ENCODE measurements around the gene CANT1. TPM values are rescaled to one million over a fixed set of nuclear protein-coding genes. Genes with fewer than 3 reads are reported as not detected.

The CANT1 gene
- total and polyA plus RNA-seq, 9 of the 15 experiments (the other 6 are each of a cell fraction or from before 2014, with no cell fraction given) = 2.7 to 66.4 (median 22.5) TPM

DNA sequence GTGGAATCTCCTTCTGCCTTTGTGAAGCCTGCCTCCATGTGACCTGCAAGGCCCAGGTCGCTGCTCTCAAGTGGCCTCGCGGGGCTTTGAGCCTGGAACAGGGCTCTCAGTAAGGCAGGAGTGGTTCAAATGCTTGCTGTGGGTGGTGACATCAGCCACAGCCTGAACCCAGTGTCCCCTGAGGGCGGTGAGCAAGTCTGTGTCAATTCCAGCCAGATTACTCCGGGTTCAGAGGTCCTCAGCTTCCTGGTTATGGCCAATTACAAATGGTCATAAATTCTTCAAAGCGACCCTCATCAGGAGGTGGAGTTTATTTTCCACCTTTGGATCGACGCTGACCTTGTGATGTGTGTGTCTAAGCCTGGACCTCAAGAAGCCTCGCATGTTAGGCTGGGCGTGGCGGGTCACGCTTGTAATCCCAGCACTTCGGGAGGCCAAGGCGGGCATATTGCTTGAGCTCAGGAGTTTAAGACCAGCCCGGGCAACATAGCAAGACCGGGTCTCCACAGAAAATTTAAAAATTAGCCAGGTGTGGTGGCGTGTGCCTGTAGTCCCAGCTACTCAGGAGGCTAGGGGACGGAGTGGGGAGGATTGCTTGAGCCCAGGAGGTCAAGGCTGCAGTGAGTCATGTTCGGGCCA lies 47.1 kb downstream of the CANT1 start:
- Histone ChIP-seq H3K36me3 (ENCODE audit: control insufficient read depth, insufficient read depth, low read length) (no peaks in the 10 kb centered on the region), H3K4me2 (ENCODE audit: insufficient read depth, low read length) (no peak overlapping the region), H2AFZ (ENCODE audit: low read depth, low read length) (no peak overlapping the region), H3K9me1 (ENCODE audit: control insufficient read depth, insufficient read depth, low read length) (no peaks in the 10 kb centered on the region), H4K20me1 (replicated peaks; ENCODE audit: control insufficient read depth, insufficient read depth, low read length) (peaks cover 13% of the 10 kb centered on the region), H3K4me3 (no peak overlapping the region), H3K27me3 (ENCODE audit: control insufficient read depth in 2 of 2, insufficient read depth in 2 of 2, low read length in 2 of 2) (peaks cover 28 to 80% of the 10 kb centered on the region in 2 experiments; a peak in 4 of 5 replicates), H3K4me1 (replicated peaks in 1 of 2; ENCODE audit: control insufficient read depth in 2 of 2, insufficient read depth in 2 of 2, low read length in 2 of 2) (peaks cover 5 to 7% of the 10 kb centered on the region in 2 experiments; a peak in 4 of 5 replicates), H3K9me3 (replicated peaks; ENCODE audit: control insufficient read depth, insufficient read depth, low read depth, low read length) (no peaks in the 10 kb centered on the region), H3K79me2 (ENCODE audit: control insufficient read depth, insufficient read depth, low read length) (no peaks in the 10 kb centered on the region), H3K27ac (ENCODE audit: extremely low read depth, low read depth, low read length) (no peak overlapping the region), H3K9ac (ENCODE audit: insufficient read depth in 1 of 2, low read depth in 2 of 2, low read length in 2 of 2) (no peak overlapping the region)
- in situ Hi-C loops (cut with MboI) = no loop called here
- no peak; the same call in 2 of the 3 replicates for ATAC-seq
- ChIA-PET CTCF (ENCODE audit: low intra/inter-chr PET ratio) (no interaction called here), POLR2A (interaction anchor here (0.6 kb wide), 1 partner anchor 31 kb away, joined by 3 read pairs; no protein-coding TSS in a partner anchor)
- WGBS (ENCODE audit: insufficient coverage, low coverage, missing lambda C conversion rate) = 7% methylated on average over 19 of the region's 19 CpGs
- intact Hi-C loops (cut with micrococcal nuclease) = no loop called here
- no TSS peak for BruUV-seq (replicated peaks)
- no peak for FAIRE-seq
- no peak for DNase-seq (ENCODE audit: extremely low read depth in 1 of 4, low spot score in 3 of 4)
- no peak for TF ChIP-seq ARHGAP35 (IDR thresholded peaks at IDR 0.05; ENCODE audit: partially characterized antibody)
- no peak for TF ChIP-seq CBFB (CRISPR knock-in tag; IDR thresholded peaks at IDR 0.05)
- TF ChIP-seq ZBTB26 (CRISPR knock-in tag; IDR thresholded peaks at IDR 0.05) = no peak
- no peak for TF ChIP-seq NFRKB (IDR thresholded peaks at IDR 0.05; ENCODE audit: low read depth)
- no peak for TF ChIP-seq ZNF197 (CRISPR knock-in tag; IDR thresholded peaks at IDR 0.05; ENCODE audit: low read depth)
- TF ChIP-seq ZEB2 (IDR thresholded peaks at IDR 0.05) = no peak
- TF ChIP-seq ZNF263 (CRISPR knock-in tag; IDR thresholded peaks at IDR 0.05; ENCODE audit: borderline replicate concordance) = no peak
- TF ChIP-seq ZBTB49 (CRISPR knock-in tag; IDR thresholded peaks at IDR 0.05; ENCODE audit: borderline replicate concordance) = no peak
- TF ChIP-seq ZNF57 (CRISPR knock-in tag; IDR thresholded peaks at IDR 0.05) = no peak
- TF ChIP-seq HNRNPL (IDR thresholded peaks at IDR 0.05; ENCODE audit: low read depth, low read length) = no peak
- no peak for TF ChIP-seq IRF9 (tag; IDR thresholded peaks at IDR 0.05)
- TF ChIP-seq PHTF2 (CRISPR knock-in tag; IDR thresholded peaks at IDR 0.05) = no peak
- TF ChIP-seq, protein P1, sequence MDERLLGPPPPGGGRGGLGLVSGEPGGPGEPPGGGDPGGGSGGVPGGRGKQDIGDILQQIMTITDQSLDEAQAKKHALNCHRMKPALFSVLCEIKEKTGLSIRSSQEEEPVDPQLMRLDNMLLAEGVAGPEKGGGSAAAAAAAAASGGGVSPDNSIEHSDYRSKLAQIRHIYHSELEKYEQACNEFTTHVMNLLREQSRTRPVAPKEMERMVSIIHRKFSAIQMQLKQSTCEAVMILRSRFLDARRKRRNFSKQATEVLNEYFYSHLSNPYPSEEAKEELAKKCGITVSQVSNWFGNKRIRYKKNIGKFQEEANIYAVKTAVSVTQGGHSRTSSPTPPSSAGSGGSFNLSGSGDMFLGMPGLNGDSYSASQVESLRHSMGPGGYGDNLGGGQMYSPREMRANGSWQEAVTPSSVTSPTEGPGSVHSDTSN (CRISPR knock-in tag; IDR thresholded peaks at IDR 0.05; ENCODE audit: low read depth) = no peak
- TF ChIP-seq, protein P1 (tag; conservative IDR thresholded peaks at IDR 0.05; ENCODE audit: low read depth) = no peak
